ENCODE results near the gene MED17. TPM values are rescaled to one million over a fixed set of nuclear protein-coding genes. Genes with fewer than 3 reads are reported as not detected.

The MED17 gene
- total RNA-seq, 1 donor from 2014 or later = 24.3 TPM

GRCh38 chr11:93804879-93805278, 20.8 kb downstream of the MED17 start:
- DNase-seq (ENCODE audit: low spot score) = no peak
- intact Hi-C loops (cut with DNase I) = no loop called here

GRCh38 chr11:93807980-93808379, 23.9 kb downstream of the MED17 start:
- DNase-seq (ENCODE audit: low spot score) = no peak
- intact Hi-C loops (cut with DNase I) = no loop called here

- intact Hi-C loops (cut with DNase I) = no loop called here
- no peak for DNase-seq (ENCODE audit: low spot score)
Observed at GRCh38 chr11:93813974-93814373, 29.9 kb downstream of the MED17 start.

GRCh38 chr11:93814966-93815633, 31.0 kb downstream of the MED17 start:
- DNase-seq (ENCODE audit: low spot score) = no peak
- intact Hi-C loops (cut with DNase I) = no loop called here

- DNase-seq (ENCODE audit: low spot score) = no peak
- intact Hi-C loops (cut with DNase I) = no loop called here
Observed at GRCh38 chr11:93817426-93818348, 33.6 kb downstream of the MED17 start.

- intact Hi-C loops (cut with DNase I) = no loop called here
- no peak for DNase-seq (ENCODE audit: low spot score)
Observed at GRCh38 chr11:93819966-93820695, 36.0 kb downstream of the MED17 start.

- DNase-seq (ENCODE audit: low spot score) = no peak
- intact Hi-C loops (cut with DNase I) = no loop called here
Observed at GRCh38 chr11:93820847-93821246, 36.8 kb downstream of the MED17 start.

- intact Hi-C loops (cut with DNase I) = no loop called here
- DNase-seq (ENCODE audit: low spot score) = no peak
Observed at GRCh38 chr11:93821617-93822016, 37.5 kb downstream of the MED17 start.

GRCh38 chr11:93822359-93822758, 38.3 kb downstream of the MED17 start:
- intact Hi-C loops (cut with DNase I) = no loop called here
- no peak for DNase-seq (ENCODE audit: low spot score)

- DNase-seq (ENCODE audit: low spot score) = no peak
- intact Hi-C loops (cut with DNase I) = no loop called here
Observed at GRCh38 chr11:93823210-93823609, 39.1 kb downstream of the MED17 start.

GRCh38 chr11:93827363-93827762, 43.3 kb downstream of the MED17 start:
- intact Hi-C loops (cut with DNase I) = no loop called here
- DNase-seq (ENCODE audit: low spot score) = no peak

- DNase-seq (ENCODE audit: low spot score) = no peak
- intact Hi-C loops (cut with DNase I) = no loop called here
Observed at GRCh38 chr11:93829598-93829997, 45.5 kb downstream of the MED17 start.

GRCh38 chr11:93831343-93832127, 47.5 kb downstream of the MED17 start:
- intact Hi-C loops (cut with DNase I) = no loop called here

GRCh38 chr11:93832780-93833179, 48.7 kb downstream of the MED17 start:
- DNase-seq (ENCODE audit: low spot score) = no peak
- intact Hi-C loops (cut with DNase I) = no loop called here

More at GRCh38 chr11:93831343-93832127, 47.5 kb downstream of the MED17 start:
- DNase-seq (ENCODE audit: low spot score) = no peak

- no peak for DNase-seq (ENCODE audit: low spot score)
- intact Hi-C loops (cut with DNase I) = no loop called here
Observed at GRCh38 chr11:93838967-93839366, 54.9 kb downstream of the MED17 start.

GRCh38 chr11:93840180-93840579, 56.1 kb downstream of the MED17 start:
- intact Hi-C loops (cut with DNase I) = no loop called here
- DNase-seq (ENCODE audit: low spot score) = no peak

GRCh38 chr11:93840981-93841380, 56.9 kb downstream of the MED17 start:
- intact Hi-C loops (cut with DNase I) = no loop called here
- no peak for DNase-seq (ENCODE audit: low spot score)

- intact Hi-C loops (cut with DNase I) = no loop called here
- no peak for DNase-seq (ENCODE audit: low spot score)
Observed at GRCh38 chr11:93841446-93841845, 57.4 kb downstream of the MED17 start.

GRCh38 chr11:93842034-93842433, 58.0 kb downstream of the MED17 start:
- intact Hi-C loops (cut with DNase I) = no loop called here
- no peak for DNase-seq (ENCODE audit: low spot score)

- DNase-seq (ENCODE audit: low spot score) = no peak
- intact Hi-C loops (cut with DNase I) = no loop called here
Observed at GRCh38 chr11:93842461-93842860, 58.4 kb downstream of the MED17 start.
